SJSA1 (cell line): Measurements from ENCODE around the gene ANAPC16. TPM values are rescaled to one million over a fixed set of nuclear protein-coding genes. Genes with fewer than 3 reads are reported as not detected.

Experiments
- DNase-seq, 2 experiments: peaks; one replicate each; pipeline ENCODE4 v3.0.0-alpha.2; 2015 to 2020; ENCODE audit warnings: low spot score in 2 of 2, low read depth in 1 of 2
- H3K27ac ChIP-seq: fragments of 250-450 bp; sonication (Bioruptor Pico); 2 replicates; pipeline ENCODE4 v1.5.1; 2020; ENCODE audit warnings: mild to moderate bottlenecking, moderate library complexity
- H3K27me3 ChIP-seq: fragments of 250-450 bp; sonication (Bioruptor Pico); replicated peaks from 2 replicates; pipeline ENCODE4 v1.5.1; 2020; ENCODE audit warnings: mild to moderate bottlenecking, moderate library complexity
- H3K36me3 ChIP-seq: fragments of 250-450 bp; sonication (Bioruptor Pico); 2 replicates; pipeline ENCODE4 v1.5.1; 2020; ENCODE audit warnings: mild to moderate bottlenecking
- H3K4me1 ChIP-seq: fragments of 250-450 bp; sonication (Bioruptor Pico); replicated peaks from 2 replicates; pipeline ENCODE4 v1.6.1; 2021; ENCODE audit warnings: mild to moderate bottlenecking
- H3K4me3 ChIP-seq: fragments of 250-450 bp; sonication (Bioruptor Pico); 2 replicates; pipeline ENCODE4 v1.5.1; 2020; ENCODE audit warnings: mild to moderate bottlenecking
- H3K9me3 ChIP-seq: fragments of 250-450 bp; sonication (Bioruptor Pico); replicated peaks from 2 replicates; pipeline ENCODE4 v1.5.1; 2020; ENCODE audit warnings: mild to moderate bottlenecking
- total RNA-seq: library from RNA; depleted of rRNA; stranded (reverse); fragments of >200 nt; shearing (Covaris generic); gene quantifications from 2 replicates; pipeline ENCODE4 v1.2.3, GENCODE V29; 2014; rRNA removed

The ANAPC16 gene
- 28.6 and 89.9 TPM in 2 replicates for total RNA-seq

DNA sequence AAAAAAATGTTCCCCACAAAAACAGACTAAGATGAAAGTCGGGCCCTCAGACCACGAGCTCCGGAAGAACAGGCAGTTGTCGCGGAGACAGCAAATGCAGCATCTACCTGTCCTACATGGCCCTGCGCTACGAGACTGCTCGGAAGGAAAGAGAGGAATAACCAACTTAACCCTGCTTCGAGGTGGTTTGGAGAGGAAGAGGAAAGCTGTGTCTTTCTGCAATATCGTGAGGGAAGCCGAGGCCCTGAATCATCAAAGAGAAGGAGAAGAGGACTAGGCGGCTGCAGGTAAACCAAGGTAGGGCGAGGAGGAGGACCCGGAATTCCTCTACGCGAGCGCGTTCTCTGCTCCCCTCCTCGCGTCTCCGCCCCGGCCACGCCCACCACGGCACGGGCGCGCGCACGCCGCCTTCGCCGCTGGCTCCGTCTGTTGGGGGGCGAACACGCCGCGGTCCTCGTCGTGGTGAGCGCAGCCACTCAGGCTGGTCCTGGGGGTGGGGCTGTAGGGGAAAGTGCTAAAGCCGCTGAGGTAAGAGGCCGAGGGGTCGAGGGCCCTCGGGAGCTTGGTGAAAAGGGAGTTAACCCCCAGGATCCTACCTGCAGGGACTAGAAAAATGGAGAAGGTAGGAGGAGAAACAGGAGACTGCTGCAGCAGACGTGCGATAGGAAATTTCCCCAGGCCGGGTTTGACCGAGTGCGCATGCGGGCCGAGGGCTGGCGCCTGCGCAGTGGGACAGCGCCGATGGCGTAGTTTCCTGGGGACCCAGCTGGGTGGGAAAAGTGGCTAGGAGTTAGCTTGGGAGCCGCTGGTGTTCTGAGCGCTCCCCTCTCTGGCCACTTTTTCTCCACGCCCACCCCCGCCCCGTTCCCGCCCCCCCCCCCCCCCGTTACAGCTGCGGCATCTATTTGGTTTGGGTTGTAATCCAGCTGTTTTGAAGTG lies at the start of gene ANAPC16, which contains the start of gene ASCC1:
TSS of gene ANAPC16 (plus strand) at position 402 of the 939 bp plus-strand sequence. CDS start 7,903 bp downstream, outside the sequence.
TSS of gene ASCC1 (minus strand) at position 666 of the 939 bp plus-strand sequence. CDS start 2,978 bp downstream, outside the sequence.
- Histone ChIP-seq H3K9me3 (no peaks in the 10 kb centered on the region), H3K27me3 (no peaks in the 10 kb centered on the region), H3K27ac (peak within 1 kb of the TSS; percentile 79), H3K36me3 (peaks cover 8% of the 10 kb centered on the region; the same call in 1 of the 2 replicates), H3K4me1 (peaks cover 11% of the 10 kb centered on the region), H3K4me3 (peak within 1 kb of the TSS; percentile 61)
- DNase-seq = peak; percentile 92 to 98

DNA sequence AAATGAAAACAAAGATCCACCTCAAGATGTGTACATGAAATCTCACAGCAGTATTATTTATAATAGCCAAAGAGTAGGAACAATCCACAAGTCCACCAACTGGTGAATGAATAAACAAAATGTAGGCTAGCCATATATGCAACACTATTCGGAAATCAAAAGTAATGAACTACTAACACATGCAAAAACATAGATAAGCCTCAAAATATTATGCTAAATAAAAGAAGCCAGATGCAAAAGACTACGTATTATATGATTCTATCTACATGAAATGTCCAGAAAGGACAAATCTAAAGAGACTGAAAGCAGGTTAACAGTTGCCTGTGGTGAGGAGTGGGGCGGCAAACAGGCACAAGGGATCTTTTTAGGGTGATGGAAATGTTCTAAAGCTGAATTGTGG lies 48.7 kb upstream of the ANAPC16 start:
- Histone ChIP-seq H3K4me3 (no peak overlapping the region), H3K9me3 (peaks cover 5% of the 10 kb centered on the region; the same call in 1 of the 2 replicates), H3K27ac (no peak overlapping the region), H3K27me3 (no peaks in the 10 kb centered on the region), H3K36me3 (peaks cover 6% of the 10 kb centered on the region; the same call in 1 of the 2 replicates), H3K4me1 (peaks cover 45% of the 10 kb centered on the region)
- no peak for DNase-seq

DNA sequence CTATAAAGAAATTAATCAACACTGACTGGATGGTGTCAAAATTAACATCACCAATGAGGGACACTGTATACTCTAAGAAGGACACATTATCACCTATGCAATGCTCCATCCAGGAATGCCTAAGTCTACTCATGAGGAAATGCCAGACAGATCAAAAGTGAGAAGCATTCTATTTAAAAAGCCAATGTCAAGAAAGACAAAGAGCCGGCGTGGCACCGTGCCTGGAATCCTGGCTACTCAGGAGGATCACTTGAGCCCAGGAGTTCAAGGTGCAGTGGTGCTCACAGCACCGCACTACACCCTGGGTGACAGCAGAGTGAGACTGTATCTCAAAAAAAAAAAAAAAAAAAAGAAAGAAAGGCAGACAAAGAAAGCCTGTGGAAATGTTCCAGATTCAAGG lies 45.5 kb upstream of the ANAPC16 start:
- peak overlapping the region; percentile 84 for H3K27ac ChIP-seq
- H3K36me3 ChIP-seq = peaks cover 6% of the 10 kb centered on the region; the same call in 1 of the 2 replicates
- no peak overlapping the region for H3K4me3 ChIP-seq
- peaks cover 63% of the 10 kb centered on the region for H3K4me1 ChIP-seq
- peak in 1 of 2 experiments; percentile 25 for DNase-seq
- no peaks in the 10 kb centered on the region for H3K27me3 ChIP-seq
- peaks cover 5% of the 10 kb centered on the region; the same call in 1 of the 2 replicates for H3K9me3 ChIP-seq

DNA sequence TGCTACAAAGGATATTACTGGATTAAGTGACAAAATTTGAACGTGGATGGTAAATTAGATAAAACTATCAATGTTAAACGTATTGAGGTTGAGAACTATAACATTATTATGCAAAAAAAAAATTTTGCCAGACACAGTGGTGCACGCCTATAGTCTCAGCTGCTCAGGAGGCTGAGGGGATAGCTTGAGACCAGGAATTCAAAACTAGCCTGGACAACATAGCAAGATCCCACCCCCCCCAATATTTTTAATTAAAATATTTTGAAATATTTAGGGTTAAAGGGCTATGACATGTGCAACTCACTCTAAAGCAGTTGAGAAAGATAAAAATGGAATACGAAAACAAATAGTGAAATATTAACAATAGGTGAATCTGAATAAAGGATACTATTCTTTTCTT lies 45.1 kb upstream of the ANAPC16 start:
- H3K27ac ChIP-seq = peak overlapping the region; percentile 84
- peaks cover 6% of the 10 kb centered on the region; the same call in 1 of the 2 replicates for H3K36me3 ChIP-seq
- peaks cover 67% of the 10 kb centered on the region for H3K4me1 ChIP-seq
- DNase-seq = no peak
- H3K27me3 ChIP-seq = no peaks in the 10 kb centered on the region
- H3K9me3 ChIP-seq = peaks cover 5% of the 10 kb centered on the region; the same call in 1 of the 2 replicates
- no peak overlapping the region for H3K4me3 ChIP-seq

DNA sequence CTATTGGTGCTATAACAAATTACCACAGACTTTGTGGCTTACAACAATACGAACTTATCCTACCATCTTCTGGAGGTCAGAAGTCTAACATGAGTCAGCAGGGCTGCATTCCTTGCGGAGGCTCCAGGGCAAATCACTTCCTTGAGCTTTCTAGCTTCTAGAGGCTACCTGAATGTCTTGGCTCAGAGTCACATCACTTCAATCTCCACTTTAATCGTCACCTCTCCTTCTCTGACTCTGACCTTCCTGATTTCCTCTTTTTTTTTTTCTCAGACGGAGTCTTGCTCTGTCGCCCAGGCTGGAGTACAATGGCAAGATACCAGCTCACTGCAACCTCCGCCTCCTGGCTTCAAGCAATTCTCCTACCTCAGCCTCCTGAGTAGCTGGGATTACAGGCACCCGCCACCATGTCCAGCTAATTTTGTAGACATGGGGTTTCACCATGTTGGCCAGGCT lies 44.6 kb upstream of the ANAPC16 start:
- Histone ChIP-seq H3K4me1 (peaks cover 72% of the 10 kb centered on the region), H3K4me3 (no peak overlapping the region), H3K27me3 (no peaks in the 10 kb centered on the region), H3K27ac (peak overlapping the region; percentile 84), H3K36me3 (peaks cover 6% of the 10 kb centered on the region; the same call in 1 of the 2 replicates), H3K9me3 (peaks cover 5% of the 10 kb centered on the region; the same call in 1 of the 2 replicates)
- peak; percentile 90 for DNase-seq

DNA sequence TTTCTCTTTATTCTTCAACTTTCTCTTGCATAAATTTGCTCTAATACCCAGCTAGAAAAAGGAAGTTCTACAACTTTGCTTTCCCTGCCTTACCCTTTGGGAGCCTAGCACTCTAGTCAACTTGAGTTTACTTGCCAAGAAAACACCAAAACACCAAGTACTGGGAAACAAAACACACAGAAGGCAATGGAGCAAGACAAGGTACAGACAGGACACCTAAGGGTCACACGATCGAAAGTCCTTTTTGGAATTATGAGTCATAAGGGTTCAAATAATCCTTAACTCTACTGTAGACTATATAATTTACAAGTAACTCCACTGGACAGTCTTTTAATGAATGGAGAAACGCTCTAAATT lies 42.6 kb upstream of the ANAPC16 start:
- peaks cover 86% of the 10 kb centered on the region for H3K4me1 ChIP-seq

DNA sequence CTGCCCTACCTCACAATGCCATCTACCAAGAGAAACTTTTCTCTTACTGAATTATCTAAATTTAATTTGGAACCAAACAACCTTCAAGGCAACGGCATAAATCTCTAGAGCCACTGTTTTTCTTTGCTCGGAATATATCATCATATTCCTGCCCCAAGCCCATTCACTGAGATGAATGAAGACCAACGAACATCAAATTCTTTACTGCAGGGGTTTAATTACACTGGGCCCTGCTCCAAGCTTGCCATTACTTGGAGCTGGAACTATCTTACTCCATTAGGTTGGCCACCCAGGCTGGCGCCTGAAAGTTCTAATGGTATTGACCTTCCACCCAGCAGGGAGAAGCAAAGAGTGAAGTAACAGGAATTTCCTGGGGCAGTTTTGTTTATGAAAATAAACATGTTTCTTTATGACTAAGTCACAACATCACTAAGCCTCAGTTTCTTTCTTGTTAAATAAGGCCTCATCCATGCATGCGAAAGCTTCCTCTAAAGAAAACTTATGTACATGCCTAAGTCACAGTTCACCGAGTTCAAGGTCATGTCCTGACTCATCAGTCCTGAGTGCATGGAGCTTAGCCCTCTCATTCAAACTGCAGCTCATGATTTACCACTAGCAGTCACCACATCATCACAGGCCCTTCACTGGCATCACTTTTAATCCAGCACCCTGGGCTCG lies 42.1 kb upstream of the ANAPC16 start:
- Histone ChIP-seq H3K27me3 (no peaks in the 10 kb centered on the region), H3K36me3 (peaks cover 12% of the 10 kb centered on the region; the same call in 1 of the 2 replicates), H3K9me3 (peaks cover 5% of the 10 kb centered on the region; the same call in 1 of the 2 replicates), H3K27ac (peak overlapping the region; percentile 86), H3K4me3 (no peak overlapping the region), H3K4me1 (peaks cover 81% of the 10 kb centered on the region)
- peak; percentile 95 for DNase-seq

More for the DNA sequence above, 42.6 kb upstream of the ANAPC16 start:
- peak overlapping the region; percentile 86 for H3K27ac ChIP-seq
- no peaks in the 10 kb centered on the region for H3K27me3 ChIP-seq
- H3K36me3 ChIP-seq = peaks cover 12% of the 10 kb centered on the region; the same call in 1 of the 2 replicates
- DNase-seq = no peak
- no peak overlapping the region for H3K4me3 ChIP-seq
- peaks cover 5% of the 10 kb centered on the region; the same call in 1 of the 2 replicates for H3K9me3 ChIP-seq

DNA sequence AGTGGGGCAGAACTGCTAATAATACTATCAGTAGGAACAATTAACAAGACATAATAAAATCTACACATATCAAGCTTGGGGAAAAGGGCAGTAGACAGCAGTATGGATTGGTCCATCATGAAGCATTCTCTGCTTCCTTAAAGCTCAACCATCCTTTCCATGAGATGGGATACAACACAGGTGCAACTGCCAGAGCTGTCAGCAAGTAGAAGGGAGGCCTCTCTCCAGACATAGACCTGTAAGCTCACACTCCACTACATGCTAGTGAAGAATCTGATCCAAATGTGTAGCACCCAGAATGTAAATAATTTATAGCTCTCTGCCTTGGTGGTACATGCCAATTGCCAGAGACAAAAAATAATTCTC lies 41.5 kb upstream of the ANAPC16 start:
- H3K27me3 ChIP-seq = no peaks in the 10 kb centered on the region
- H3K4me1 ChIP-seq = peaks cover 76% of the 10 kb centered on the region
- peak overlapping the region; percentile 75 for H3K27ac ChIP-seq
- DNase-seq = no peak
- peaks cover 5% of the 10 kb centered on the region; the same call in 1 of the 2 replicates for H3K9me3 ChIP-seq
- H3K4me3 ChIP-seq = no peak overlapping the region
- peaks cover 12% of the 10 kb centered on the region; the same call in 1 of the 2 replicates for H3K36me3 ChIP-seq

DNA sequence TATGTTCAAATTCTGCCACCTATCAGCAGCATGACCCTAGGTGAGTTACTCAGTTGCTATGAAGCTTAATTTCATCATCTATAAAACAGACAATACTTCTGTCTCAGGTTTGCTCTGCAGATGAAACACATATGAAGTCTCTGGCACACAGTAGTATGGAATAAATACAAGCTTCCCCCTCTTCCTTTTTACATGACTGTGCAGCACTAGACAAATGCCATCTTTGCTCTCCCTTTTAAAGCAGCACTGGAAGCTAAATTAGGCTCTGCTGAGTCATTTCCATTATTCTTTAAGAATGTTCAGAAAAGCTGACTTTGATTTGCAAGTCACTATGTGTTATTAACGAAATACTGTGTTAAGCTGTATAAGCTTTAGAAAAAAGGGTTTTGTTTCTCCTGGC lies 40.7 kb upstream of the ANAPC16 start:
- peaks cover 5% of the 10 kb centered on the region; the same call in 1 of the 2 replicates for H3K9me3 ChIP-seq
- peaks cover 70% of the 10 kb centered on the region for H3K4me1 ChIP-seq
- H3K27ac ChIP-seq = peak overlapping the region; percentile 75
- peaks cover 12% of the 10 kb centered on the region; the same call in 1 of the 2 replicates for H3K36me3 ChIP-seq
- no peaks in the 10 kb centered on the region for H3K27me3 ChIP-seq
- H3K4me3 ChIP-seq = no peak overlapping the region
- DNase-seq = peak in 1 of 2 experiments; percentile 71

DNA sequence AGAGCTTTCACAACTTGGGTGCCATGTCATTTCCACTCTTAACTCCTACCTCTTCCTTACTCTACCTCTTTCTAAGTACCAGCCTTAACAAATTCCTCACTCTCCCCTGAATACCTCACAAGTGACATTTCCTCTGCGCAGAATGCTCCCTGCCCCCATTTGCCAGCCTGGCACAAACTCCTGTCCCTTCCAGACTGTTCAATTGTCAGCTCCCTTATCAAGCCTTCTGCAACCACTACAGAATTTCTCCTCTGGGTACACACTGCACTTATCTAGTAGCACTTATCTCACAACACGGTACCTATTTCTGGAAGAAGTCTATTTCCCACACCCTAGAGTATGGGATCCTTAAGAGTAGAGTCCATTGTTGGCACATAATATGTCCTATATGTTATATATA lies 39.1 kb upstream of the ANAPC16 start:
- peaks cover 8% of the 10 kb centered on the region; the same call in 1 of the 2 replicates for H3K36me3 ChIP-seq
- H3K4me3 ChIP-seq = no peak overlapping the region
- peaks cover 55% of the 10 kb centered on the region for H3K4me1 ChIP-seq
- H3K27ac ChIP-seq = peak overlapping the region; percentile 75; the same call in 1 of the 2 replicates
- H3K27me3 ChIP-seq = no peaks in the 10 kb centered on the region
- H3K9me3 ChIP-seq = 0 out of 2 replicates have a peak, but pooled peaks cover 1% of the 10 kb centered on the region
- DNase-seq = no peak

DNA sequence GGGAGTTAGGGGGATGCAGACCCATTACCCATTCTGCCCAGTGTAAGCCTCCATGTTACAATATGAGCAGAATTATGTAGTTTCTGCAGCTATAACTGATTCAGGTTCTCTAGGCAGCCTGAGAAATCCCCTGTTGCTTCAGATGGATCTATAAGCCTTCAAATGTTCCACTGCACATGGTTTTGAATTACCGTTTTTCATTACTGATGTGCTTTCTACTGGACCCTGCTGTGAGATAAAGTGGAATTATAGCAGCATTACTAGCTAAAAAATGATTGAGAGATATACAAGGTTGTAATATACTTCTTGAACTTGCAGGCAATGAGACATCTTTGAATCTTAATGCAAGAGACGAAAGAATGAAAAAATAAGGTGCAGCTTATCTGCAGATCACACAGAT lies 38.4 kb upstream of the ANAPC16 start:
- peaks cover 48% of the 10 kb centered on the region for H3K4me1 ChIP-seq
- H3K27ac ChIP-seq = no peak overlapping the region
- DNase-seq = no peak
- H3K27me3 ChIP-seq = no peaks in the 10 kb centered on the region
- no peaks in the 10 kb centered on the region for H3K9me3 ChIP-seq
- no peak overlapping the region for H3K4me3 ChIP-seq
- H3K36me3 ChIP-seq = peaks cover 6% of the 10 kb centered on the region; the same call in 1 of the 2 replicates

DNA sequence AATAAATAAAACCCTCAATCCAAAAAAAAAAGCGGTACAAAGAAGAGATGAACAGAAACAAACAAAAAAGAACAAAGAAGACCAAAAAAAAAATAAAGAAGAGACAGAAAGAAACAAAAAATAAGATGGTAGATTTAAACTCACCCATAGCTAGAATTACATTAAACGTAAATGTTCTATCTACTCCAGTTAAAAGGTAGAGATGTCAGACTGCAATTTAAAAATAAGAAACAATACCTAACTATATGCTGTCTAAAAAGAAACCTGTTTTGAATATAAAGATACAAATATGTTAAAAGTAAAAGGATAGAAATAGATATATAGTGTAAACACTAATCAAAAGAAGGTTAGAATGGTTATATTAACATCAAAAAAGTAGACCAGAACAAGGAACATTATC lies 31.7 kb upstream of the ANAPC16 start:
- Histone ChIP-seq H3K27me3 (no peaks in the 10 kb centered on the region), H3K4me1 (no peaks in the 10 kb centered on the region), H3K9me3 (no peaks in the 10 kb centered on the region), H3K4me3 (no peak overlapping the region), H3K36me3 (0 out of 2 replicates have a peak, but pooled peaks cover 4% of the 10 kb centered on the region), H3K27ac (no peak overlapping the region)
- no peak for DNase-seq

DNA sequence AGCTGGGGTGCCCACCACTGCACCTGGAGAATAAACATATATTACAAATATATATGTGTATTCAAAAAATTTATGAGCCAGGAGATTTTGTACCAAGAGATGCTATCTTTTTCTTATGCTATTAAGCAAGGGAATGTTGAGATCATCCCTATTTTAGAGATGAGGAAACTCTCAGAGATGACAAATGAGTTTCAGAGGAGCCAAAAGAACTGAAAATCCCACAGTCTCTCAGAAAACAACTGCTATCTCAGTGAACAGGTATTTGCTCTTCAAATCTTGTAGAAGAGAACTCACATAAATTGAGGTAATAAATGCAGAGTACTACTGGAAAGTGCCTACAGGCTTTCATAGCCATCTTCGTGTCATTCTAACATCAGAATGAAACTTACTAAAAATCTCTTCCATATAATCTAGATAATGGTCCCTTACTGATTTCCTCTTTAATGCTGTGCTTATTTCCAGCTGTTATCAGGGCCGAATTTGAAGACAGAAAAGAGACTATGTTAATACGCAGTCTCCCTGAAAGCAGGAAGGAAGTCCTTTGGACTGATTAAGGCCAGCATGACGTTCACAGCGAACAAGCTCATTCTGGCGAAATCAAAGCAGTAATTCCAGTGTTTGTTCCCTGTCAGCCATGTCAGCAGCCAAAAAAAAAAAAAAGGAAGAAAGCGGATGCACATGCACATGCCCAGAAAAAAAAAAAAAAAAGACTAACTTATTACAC lies 29.4 kb upstream of the ANAPC16 start:
- no peak for DNase-seq
- Histone ChIP-seq H3K27ac (no peak overlapping the region), H3K9me3 (no peaks in the 10 kb centered on the region), H3K36me3 (0 out of 2 replicates have a peak, but pooled peaks cover 4% of the 10 kb centered on the region), H3K27me3 (no peaks in the 10 kb centered on the region), H3K4me3 (no peak overlapping the region), H3K4me1 (no peaks in the 10 kb centered on the region)
